AG04450 (cell line): ENCODE data around the gene ZNF488. TPM values are rescaled to one million over a fixed set of nuclear protein-coding genes. Genes with fewer than 3 reads are reported as not detected.

Source experiments
- CTCF ChIA-PET: fragments of 300-600, 350-600 bp; formaldehyde crosslinking; extraction: SDS; loops from one replicate; lab custom pipeline; 2022; ENCODE audit warnings: antibody characterized with exemption, inconsistent platforms; lab: Charles Lee
- POLR2A ChIA-PET: fragments of 350-600 bp; formaldehyde crosslinking; extraction: SDS; loops from one replicate; lab custom pipeline; 2021; ENCODE audit warnings: antibody characterized with exemption, inconsistent platforms; lab: Yijun Ruan, JAX
- DNase-seq: peaks from one replicate; pipeline ENCODE4 v3.0.0-alpha.2; 2011; ENCODE audit warnings: low read depth, low spot score
- H3K27ac ChIP-seq: one replicate; pipeline ENCODE4 v1.5.1; 2012; ENCODE audit warnings: low read depth, low read length, control low read depth
- H3K27me3 ChIP-seq: one replicate; pipeline ENCODE4 v1.6.0; 2012; ENCODE audit warnings: low read length; ENCODE audit not compliant: control insufficient read depth, insufficient read depth
- H3K4me3 ChIP-seq: 2 replicates; pipeline ENCODE4 v1.5.1; 2011; ENCODE audit warnings: mild to moderate bottlenecking, low read depth, low read length, control low read depth
- H3K9me3 ChIP-seq: 2 replicates; pipeline ENCODE4 v1.5.1; 2012; ENCODE audit warnings: low read length; ENCODE audit not compliant: control insufficient read depth, insufficient read depth
- CTCF ChIP-seq: IDR thresholded peaks from 2 replicates; pipeline ENCODE4 v1.5.1; 2011; ENCODE audit warnings: low read depth, low read length, control low read depth, inconsistent platforms
- polyA minus RNA-seq: library from RNA; depleted of rRNA, polyadenylated mRNA; stranded (reverse); fragments of >200 nt; gene quantifications from 2 replicates; pipeline ENCODE4 v1.2.3, GENCODE V29; 2011; rRNA and poly(A)+ RNA removed
- polyA plus RNA-seq: library from polyadenylated mRNA; depleted of rRNA; stranded (reverse); fragments of >200 nt; gene quantifications from 2 replicates; pipeline ENCODE4 v1.2.3, GENCODE V29; 2011; rRNA removed

ZNF488 gene, protein sequence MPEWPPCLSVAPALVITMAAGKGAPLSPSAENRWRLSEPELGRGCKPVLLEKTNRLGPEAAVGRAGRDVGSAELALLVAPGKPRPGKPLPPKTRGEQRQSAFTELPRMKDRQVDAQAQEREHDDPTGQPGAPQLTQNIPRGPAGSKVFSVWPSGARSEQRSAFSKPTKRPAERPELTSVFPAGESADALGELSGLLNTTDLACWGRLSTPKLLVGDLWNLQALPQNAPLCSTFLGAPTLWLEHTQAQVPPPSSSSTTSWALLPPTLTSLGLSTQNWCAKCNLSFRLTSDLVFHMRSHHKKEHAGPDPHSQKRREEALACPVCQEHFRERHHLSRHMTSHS
- 0.16 and 0.19 TPM in 2 replicates for polyA plus RNA-seq
- 0.26 TPM in 1 of 2 replicates, not detected in the other for polyA minus RNA-seq

DNA sequence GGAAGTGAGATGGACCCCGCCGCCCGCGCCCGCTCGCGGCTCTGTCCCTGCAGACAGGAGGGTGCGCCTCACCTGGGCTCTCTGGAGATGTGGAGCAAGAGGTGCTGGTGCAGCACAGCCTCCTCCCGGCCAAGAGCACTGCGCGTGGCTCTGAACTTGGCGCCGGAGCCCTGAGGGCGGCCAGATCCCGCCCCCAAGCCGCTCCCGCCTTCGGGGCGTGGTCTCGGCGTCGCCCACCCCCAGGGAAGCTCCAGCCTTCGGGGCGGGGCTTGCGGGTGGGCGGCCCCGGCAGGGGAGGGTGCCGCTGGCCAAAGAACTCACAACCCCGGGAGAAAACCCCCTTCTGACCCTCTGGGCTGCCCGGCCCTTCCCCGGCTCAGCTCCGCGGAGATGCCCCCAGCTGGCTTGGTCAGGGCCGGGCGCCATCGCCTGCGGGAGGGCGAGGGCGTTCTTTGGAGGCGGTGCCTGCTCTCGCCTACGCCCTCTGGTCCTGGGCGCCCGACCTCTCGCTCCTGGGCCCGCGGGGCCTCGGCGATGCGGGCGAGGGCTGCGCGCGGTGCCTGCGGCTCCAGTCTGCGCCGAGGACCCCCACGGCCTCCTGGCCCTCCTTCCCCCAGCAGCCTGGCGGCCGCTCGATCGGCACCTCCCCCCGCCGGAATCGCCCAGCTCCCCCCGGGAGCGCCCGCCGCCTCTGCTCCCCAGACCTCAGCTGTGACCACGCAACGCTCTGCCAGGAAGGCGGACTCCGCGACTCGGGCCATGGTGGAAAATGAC lies at the start of gene ZNF488:
Gene ZNF488, minus strand, starts transcription at position 146 of the 774 bp plus-strand sequence. CDS start 15,464 bp downstream, outside the sequence.
- no peak for TF ChIP-seq CTCF
- POLR2A ChIA-PET: no interaction called here
- Histone ChIP-seq H3K4me3 (peak within 1 kb of the TSS; percentile 71), H3K27ac (no peak within 1 kb of the TSS), H3K27me3 (peaks cover 34% of the 10 kb centered on the region), H3K9me3 (no peaks in the 10 kb centered on the region; the same call in 1 of the 2 replicates)
- CTCF ChIA-PET: no interaction called here
- peak; percentile 32 for DNase-seq

DNA sequence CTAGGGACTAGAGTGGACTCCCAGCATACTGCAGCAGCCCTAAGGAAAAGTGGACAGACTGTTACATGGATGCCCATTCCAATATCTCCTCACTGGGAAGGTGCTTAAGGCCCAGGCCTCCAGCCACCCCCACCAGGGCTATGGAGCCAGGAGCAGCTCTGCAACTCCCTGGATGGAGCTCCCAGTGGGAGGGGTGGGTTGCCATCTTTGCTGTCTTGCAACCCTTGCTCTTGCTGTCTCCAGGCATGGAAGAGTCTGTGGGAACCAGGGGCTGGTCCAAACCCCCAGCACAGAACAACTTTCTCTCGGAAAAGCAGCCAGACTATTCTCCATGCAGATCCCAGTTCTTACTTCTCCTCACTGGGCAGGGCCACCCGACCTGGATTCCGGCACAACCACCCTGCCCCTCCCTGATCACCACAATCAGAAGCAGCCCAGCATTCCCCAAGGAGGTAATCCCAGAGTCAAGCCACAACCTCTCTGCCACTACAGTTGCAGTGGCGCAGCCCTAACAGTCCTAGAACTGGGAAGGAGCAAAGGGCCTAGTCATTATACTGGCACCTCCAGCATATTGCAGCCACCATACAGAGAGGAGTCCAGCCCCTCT lies 41.8 kb upstream of the ZNF488 start:
- no peak overlapping the region for H3K27ac ChIP-seq
- no peaks in the 10 kb centered on the region for H3K9me3 ChIP-seq
- CTCF ChIA-PET: no interaction called here
- H3K27me3 ChIP-seq: peaks cover 27% of the 10 kb centered on the region
- no peak overlapping the region for H3K4me3 ChIP-seq
- TF ChIP-seq CTCF: no peak
- POLR2A ChIA-PET: no interaction called here
- DNase-seq: no peak

GRCh38 chr10:47424231-47424630 lies 40.1 kb upstream of the ZNF488 start:
- no peak for TF ChIP-seq CTCF
- no peak for DNase-seq
- Histone ChIP-seq H3K27me3 (peaks cover 30% of the 10 kb centered on the region), H3K27ac (no peak overlapping the region), H3K9me3 (no peaks in the 10 kb centered on the region), H3K4me3 (no peak overlapping the region)
- ChIA-PET CTCF (interaction anchor here (0.6 kb wide), 1 partner anchor 13 kb away, joined by 4 read pairs; no protein-coding TSS in a partner anchor), POLR2A (no interaction called here)

DNA sequence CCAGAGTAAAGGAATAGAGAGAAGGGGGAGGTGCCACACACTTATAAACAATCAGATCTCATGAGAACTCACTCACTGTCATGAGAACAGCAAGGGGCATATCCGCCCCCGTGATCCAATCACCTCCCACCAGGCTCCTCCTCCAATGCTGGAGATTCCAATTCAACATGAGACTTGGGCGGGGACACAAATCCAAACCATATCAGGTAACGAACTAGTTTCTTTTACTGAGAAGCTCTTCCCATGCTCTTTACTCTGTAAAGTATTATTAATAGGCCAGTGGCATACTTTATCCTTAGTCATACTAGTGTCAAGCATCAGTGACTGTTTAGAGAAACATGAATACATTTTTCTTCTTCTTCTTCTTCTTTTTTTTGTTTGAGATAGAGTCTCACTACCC lies 39.4 kb upstream of the ZNF488 start:
- CTCF ChIA-PET: no interaction called here

More for the DNA sequence above, 39.4 kb upstream of the ZNF488 start:
- no peak for DNase-seq
- POLR2A ChIA-PET: no interaction called here
- no peak for TF ChIP-seq CTCF
- H3K27ac ChIP-seq: no peak overlapping the region
- no peaks in the 10 kb centered on the region; the same call in 1 of the 2 replicates for H3K9me3 ChIP-seq
- peaks cover 29% of the 10 kb centered on the region for H3K27me3 ChIP-seq
- no peak overlapping the region for H3K4me3 ChIP-seq
